Measurements from ENCODE around the gene UTP25. TPM values are rescaled to one million over a fixed set of nuclear protein-coding genes. Genes with fewer than 3 reads are reported as not detected.

UTP25 gene
- total RNA-seq, 4 donors from 2014 or later: 9.9 to 12.9 (median 11.1) TPM

DNA sequence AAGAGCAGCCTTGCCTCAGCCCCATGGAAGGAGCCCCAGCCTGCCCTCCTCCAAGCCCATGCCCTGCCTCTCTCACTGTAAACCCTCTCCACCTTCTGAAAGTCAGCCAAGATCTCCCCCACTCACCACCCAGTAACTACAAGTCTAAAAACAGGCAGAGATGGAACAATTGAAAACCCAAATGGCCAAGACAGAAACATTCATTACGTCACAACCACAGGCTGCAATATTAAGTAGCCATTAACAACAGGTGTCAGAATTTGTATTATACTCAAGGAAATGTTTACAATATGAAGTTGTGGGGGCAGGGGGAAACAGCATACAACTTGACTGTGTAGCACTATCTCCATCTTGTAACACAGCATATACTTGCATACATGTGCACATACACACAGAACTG lies 24.2 kb upstream of the UTP25 start:
- 62 to 67% methylated on average over 1 of the region's 1 CpG for WGBS, 2 donors
- H3K4me3 ChIP-seq (ENCODE audit: low read depth, poor library complexity, severe bottlenecking): no peak overlapping the region
- no peak for TF ChIP-seq POLR2A (IDR thresholded peaks at IDR 0.05)
- TF ChIP-seq, protein P1, sequence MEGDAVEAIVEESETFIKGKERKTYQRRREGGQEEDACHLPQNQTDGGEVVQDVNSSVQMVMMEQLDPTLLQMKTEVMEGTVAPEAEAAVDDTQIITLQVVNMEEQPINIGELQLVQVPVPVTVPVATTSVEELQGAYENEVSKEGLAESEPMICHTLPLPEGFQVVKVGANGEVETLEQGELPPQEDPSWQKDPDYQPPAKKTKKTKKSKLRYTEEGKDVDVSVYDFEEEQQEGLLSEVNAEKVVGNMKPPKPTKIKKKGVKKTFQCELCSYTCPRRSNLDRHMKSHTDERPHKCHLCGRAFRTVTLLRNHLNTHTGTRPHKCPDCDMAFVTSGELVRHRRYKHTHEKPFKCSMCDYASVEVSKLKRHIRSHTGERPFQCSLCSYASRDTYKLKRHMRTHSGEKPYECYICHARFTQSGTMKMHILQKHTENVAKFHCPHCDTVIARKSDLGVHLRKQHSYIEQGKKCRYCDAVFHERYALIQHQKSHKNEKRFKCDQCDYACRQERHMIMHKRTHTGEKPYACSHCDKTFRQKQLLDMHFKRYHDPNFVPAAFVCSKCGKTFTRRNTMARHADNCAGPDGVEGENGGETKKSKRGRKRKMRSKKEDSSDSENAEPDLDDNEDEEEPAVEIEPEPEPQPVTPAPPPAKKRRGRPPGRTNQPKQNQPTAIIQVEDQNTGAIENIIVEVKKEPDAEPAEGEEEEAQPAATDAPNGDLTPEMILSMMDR (IDR thresholded peaks at IDR 0.05): no peak
- intact Hi-C loops (cut with DNase I; ENCODE audit: low total_unique reads): no loop called here
- DNase-seq (ENCODE audit: low spot score in 2 of 2): no peak

DNA sequence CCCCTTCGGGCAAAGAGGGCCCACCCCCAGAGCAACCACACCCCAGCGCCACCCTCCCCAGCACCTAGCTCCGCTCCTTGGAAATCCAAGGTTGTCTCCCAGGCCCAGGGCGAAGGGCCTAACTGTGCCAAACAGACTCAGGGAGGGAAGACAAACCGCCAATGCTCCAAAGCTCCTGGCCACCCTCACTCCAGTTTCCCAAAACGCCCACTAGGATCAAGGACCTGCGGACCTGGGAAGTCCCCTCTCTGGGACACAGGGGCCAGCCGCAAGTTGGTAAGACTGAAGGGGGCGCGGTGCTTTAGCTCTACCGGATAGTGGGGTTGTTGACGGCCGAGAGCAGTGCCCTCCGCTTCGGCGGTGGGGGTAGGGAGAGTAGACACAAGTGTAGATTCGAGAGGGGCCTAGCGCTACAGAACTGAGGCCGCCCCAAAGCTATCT lies 22.4 kb upstream of the UTP25 start:
- TF ChIP-seq, protein P1 (IDR thresholded peaks at IDR 0.05): no peak
- TF ChIP-seq POLR2A (IDR thresholded peaks at IDR 0.05): no peak
- peak overlapping the region; percentile 55 for H3K4me3 ChIP-seq (ENCODE audit: low read depth, poor library complexity, severe bottlenecking)
- 25 to 30% methylated on average over 18 of the region's 19 CpGs for WGBS, 2 donors
- no peak for DNase-seq (ENCODE audit: low spot score in 2 of 2)
- intact Hi-C loops (cut with DNase I; ENCODE audit: low total_unique reads): no loop called here

DNA sequence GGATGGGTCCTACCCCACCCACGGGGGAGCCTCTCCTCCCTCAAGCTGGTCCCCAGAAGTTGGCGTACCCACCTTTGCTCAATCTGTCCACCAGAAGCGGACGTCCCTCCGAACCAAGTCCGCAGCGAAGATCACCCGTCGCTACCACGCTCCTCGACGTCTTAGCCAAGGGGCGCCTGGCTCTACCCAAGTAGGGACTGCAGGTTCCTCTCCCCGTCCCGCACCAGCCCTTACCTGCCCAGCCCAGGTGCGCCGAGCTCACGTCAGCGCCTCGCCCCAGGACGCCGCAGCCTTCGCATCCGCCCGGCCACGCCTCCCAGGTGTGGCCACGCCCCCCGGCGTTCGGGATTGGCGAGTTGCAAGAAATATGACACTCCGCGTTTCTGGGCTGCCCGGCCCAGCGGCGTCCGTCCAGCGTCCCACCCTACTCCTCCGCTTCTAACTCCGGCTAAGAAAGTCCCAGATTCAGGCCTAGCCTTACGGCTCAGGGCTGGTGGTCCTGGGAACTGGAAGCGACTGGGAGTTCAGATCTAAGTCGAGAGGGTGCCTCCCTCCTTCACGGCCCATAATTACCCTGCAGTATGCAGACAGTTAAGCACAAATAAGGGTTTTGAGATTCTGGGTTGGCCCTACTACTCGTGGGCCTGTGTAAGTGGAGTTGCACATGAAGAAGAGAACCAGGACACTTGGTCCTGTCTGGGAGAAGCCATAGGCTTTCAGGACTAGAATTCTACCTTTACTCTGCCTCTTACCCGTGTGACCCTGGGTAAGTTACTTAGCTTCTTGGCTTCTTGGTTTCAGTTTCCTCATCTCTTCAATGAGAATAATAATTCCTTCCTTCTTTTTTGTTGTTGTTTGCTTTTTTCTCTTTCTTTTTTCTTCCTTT lies 21.7 kb upstream of the UTP25 start, which contains the start of gene IRF6:
TSS of gene IRF6 (minus strand) at position 268 of the 886 bp plus-strand sequence. CDS start 4,729 bp downstream, outside the sequence.
- intact Hi-C loops (cut with DNase I; ENCODE audit: low total_unique reads): no loop called here
- peak in 1 of 2 donors; percentile 7 for TF ChIP-seq POLR2A (IDR thresholded peaks at IDR 0.05)
- TF ChIP-seq, protein P1 (IDR thresholded peaks at IDR 0.05): no peak
- peak within 1 kb of the TSS; percentile 55 for H3K4me3 ChIP-seq (ENCODE audit: low read depth, poor library complexity, severe bottlenecking)
- DNase-seq (ENCODE audit: low spot score in 2 of 2): peak; percentile 91 to 96
- WGBS, 2 donors: 7 to 11% methylated on average over 36 to 43 of the region's 46 CpGs

DNA sequence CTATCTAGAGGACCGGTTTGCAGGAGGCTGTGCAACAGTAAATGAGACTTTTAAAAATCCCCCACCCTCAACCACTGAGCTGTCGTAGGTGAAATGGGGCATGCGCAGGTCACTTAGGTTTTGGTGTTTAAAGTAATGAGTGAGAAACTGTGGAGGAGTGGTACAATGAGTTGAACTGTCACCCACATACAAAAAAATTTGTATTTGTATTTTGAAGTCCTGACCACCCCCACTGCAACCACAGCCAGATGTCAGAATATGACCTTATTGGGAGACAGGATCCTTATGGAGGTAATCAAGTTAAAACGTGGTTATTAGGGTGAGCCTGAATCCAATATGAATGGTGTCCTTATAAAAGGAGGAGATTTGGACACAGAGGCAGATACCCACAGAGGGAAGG lies 20.3 kb upstream of the UTP25 start:
- no peak for DNase-seq (ENCODE audit: low spot score in 2 of 2)
- intact Hi-C loops (cut with DNase I; ENCODE audit: low total_unique reads): no loop called here

DNA sequence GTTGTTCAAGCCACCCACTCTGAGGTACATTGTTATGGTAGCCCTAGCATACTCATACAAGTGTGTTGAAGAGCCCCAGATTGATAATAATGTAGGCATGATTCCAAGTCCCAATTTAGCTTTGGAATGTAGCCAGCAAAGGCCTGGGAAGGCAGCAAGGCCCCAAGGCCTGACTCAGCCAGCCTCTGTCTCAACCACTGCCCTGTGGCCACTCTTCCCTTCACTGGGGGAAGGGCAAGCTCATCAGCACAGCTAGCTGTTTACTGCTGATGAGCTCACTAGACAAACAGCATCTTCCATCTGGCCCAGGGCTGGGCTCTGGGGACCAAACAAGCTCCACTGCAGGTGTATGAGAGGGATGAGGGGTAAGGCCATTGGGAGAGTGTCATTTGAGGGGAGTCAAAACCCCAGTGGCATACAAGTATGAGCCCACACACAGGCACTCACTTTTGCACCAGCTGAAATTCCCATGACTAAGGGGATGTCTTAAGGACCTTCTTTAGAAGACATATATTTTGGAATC lies 19.7 kb upstream of the UTP25 start:
- intact Hi-C loops (cut with DNase I; ENCODE audit: low total_unique reads): no loop called here
- no peak overlapping the region for H3K4me3 ChIP-seq (ENCODE audit: low read depth, poor library complexity, severe bottlenecking)
- no peak for DNase-seq (ENCODE audit: low spot score in 2 of 2)
- TF ChIP-seq, protein P1 (IDR thresholded peaks at IDR 0.05): no peak
- TF ChIP-seq POLR2A (IDR thresholded peaks at IDR 0.05): no peak

More for the DNA sequence above, 20.3 kb upstream of the UTP25 start:
- no peak for TF ChIP-seq POLR2A (IDR thresholded peaks at IDR 0.05)
- TF ChIP-seq, protein P1 (IDR thresholded peaks at IDR 0.05): no peak
- WGBS, 2 donors: 74% methylated on average over 4 of the region's 4 CpGs
- no peak overlapping the region for H3K4me3 ChIP-seq (ENCODE audit: low read depth, poor library complexity, severe bottlenecking)
